Endodermal cell (in vitro differentiated cells): ENCODE results near the gene HCAR3. TPM values are rescaled to one million over a fixed set of nuclear protein-coding genes. Genes with fewer than 3 reads are reported as not detected.
"Not testable (repeated sequence)": the region's sequence is repeated elsewhere in the genome, so short reads cannot be mapped to it uniquely, and the experiment has no call there.

ENCODE experiments used
- DNase-seq: peaks from one replicate; pipeline ENCODE4 v3.0.0-alpha.2; 2017
- H3K27ac ChIP-seq: 2 replicates; pipeline ENCODE4 v1.5.1; 2013; ENCODE audit warnings: mild to moderate bottlenecking, low read depth, low read length, moderate library complexity
- H3K27me3 ChIP-seq: 2 replicates; pipeline ENCODE4 v1.6.1; 2013; ENCODE audit warnings: mild to moderate bottlenecking, low read length, moderate library complexity; ENCODE audit not compliant: insufficient read depth, control insufficient read depth, poor library complexity, severe bottlenecking
- H3K36me3 ChIP-seq: 2 replicates; pipeline ENCODE4 v1.7.0; 2013; ENCODE audit warnings: mild to moderate bottlenecking, low read length, moderate library complexity; ENCODE audit not compliant: control insufficient read depth, insufficient read depth
- H3K4me1 ChIP-seq: one replicate; pipeline ENCODE4 v1.7.0; 2013; ENCODE audit warnings: low read length; ENCODE audit not compliant: control insufficient read depth, insufficient read depth
- H3K4me3 ChIP-seq: 2 replicates; pipeline ENCODE4 v1.5.1; 2013; ENCODE audit warnings: mild to moderate bottlenecking, low read length, moderate library complexity
- H3K9ac ChIP-seq: 2 replicates; pipeline ENCODE4 v1.6.1; 2013; ENCODE audit warnings: mild to moderate bottlenecking, low read length, moderate library complexity; ENCODE audit not compliant: poor library complexity, severe bottlenecking; ENCODE audit errors: extremely low read depth
- H3K9me3 ChIP-seq: 2 replicates; pipeline ENCODE4 v1.6.1; 2013; ENCODE audit warnings: mild to moderate bottlenecking, low read length, moderate library complexity; ENCODE audit not compliant: control insufficient read depth
- H3K27ac Mint-ChIP-seq: 2 replicates; pipeline ENCODE4 v1.8.0; 2020; ENCODE audit warnings: mixed read lengths
- H3K27me3 Mint-ChIP-seq: 2 replicates; pipeline ENCODE4 v1.8.0; 2021; ENCODE audit warnings: mild to moderate bottlenecking, mixed read lengths; ENCODE audit not compliant: insufficient read depth
- H3K36me3 Mint-ChIP-seq: 2 replicates; pipeline ENCODE4 v1.8.0; 2020; ENCODE audit warnings: low read depth, mixed read lengths
- H3K4me1 Mint-ChIP-seq: 2 replicates; pipeline ENCODE4 v1.8.0; 2020; ENCODE audit warnings: mixed read lengths
- H3K4me3 Mint-ChIP-seq: 2 replicates; pipeline ENCODE4 v1.8.0; 2020; ENCODE audit warnings: mild to moderate bottlenecking, moderate library complexity, mixed read lengths
- H3K9me3 Mint-ChIP-seq: 2 replicates; pipeline ENCODE4 v1.8.0; 2020; ENCODE audit warnings: mild to moderate bottlenecking, mixed read lengths
- CTCF ChIP-seq: fragments of 200-600 bp; sonication (generic); conservative IDR thresholded peaks from 2 replicates; pipeline ENCODE4 v1.5.0; 2021; ENCODE audit warnings: antibody characterized with exemption, mild to moderate bottlenecking
- WGBS, 2 experiments: methylation state at CpG; one replicate each; pipeline versions ENCODE4 v1.1.5 to v1.1.7; 2013; ENCODE audit warnings: missing lambda C conversion rate in 2 of 2, mixed read lengths in 1 of 2; ENCODE audit not compliant: insufficient coverage in 1 of 2, insufficient read length in 1 of 2; 5-methylcytosine and 5-hydroxymethylcytosine counted together
- total RNA-seq, 2 donors: library from RNA; stranded (reverse); fragmentation: NEBNext Ultra II Directional in 1 of 2; extraction: Animal tissue kit (Norgen Biotek cat#: 25700) in 1 of 2; gene quantifications; 2 replicates in 1 of 2; 3 replicates in 1 of 2; pipeline ENCODE4 v1.2.1, GENCODE V29; 2021

HCAR3 gene
- total RNA-seq, 2 donors from 2014 or later: not detected

DNA sequence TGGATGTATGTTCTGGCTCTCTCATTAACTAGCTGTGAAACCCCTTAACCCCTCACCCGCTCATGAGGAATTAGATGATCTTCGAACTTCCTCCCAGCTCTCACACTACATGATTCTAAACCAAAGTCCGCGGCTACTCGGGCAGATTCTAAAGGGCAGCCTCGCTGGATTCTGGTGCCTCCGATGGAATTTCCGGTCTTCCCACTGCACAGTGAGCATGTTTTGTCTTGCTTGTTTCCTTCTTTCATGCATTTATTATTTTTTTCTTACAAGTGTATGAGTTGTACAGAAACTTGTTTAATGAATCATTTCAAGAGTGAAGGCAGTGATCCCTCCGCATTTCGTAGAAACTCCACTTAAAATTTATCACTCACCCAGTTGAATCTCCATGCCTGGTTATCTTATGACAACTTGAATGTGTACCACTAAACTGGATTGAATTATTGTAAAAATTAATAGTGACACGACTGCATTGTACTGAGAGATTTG lies 4.5 kb upstream of the HCAR3 start:
- H3K27me3 Mint-ChIP-seq: no peaks in the 10 kb centered on the region
- Histone ChIP-seq H3K4me3 (no peak overlapping the region), H3K4me1 (no peaks in the 10 kb centered on the region), H3K36me3 (no peaks in the 10 kb centered on the region), H3K9me3 (no peaks in the 10 kb centered on the region), H3K9ac (no peak overlapping the region), H3K27ac (no peak overlapping the region), H3K27me3 (no peaks in the 10 kb centered on the region)
- no peak for TF ChIP-seq CTCF
- no peak overlapping the region for H3K4me3 Mint-ChIP-seq
- no peak for DNase-seq
- 93 to 95% methylated on average over 8 to 11 of the region's 11 CpGs for WGBS, 2 experiments
- no peaks in the 10 kb centered on the region for H3K9me3 Mint-ChIP-seq
- H3K4me1 Mint-ChIP-seq: peaks cover 6% of the 10 kb centered on the region
- H3K36me3 Mint-ChIP-seq: no peaks in the 10 kb centered on the region
- no peak overlapping the region for H3K27ac Mint-ChIP-seq

GRCh38 chr12:122715211-122715610 lies 1.4 kb downstream of the HCAR3 start:
- not testable (repeated sequence) for H3K27me3 Mint-ChIP-seq, DNase-seq, H3K27ac Mint-ChIP-seq, H3K36me3 Mint-ChIP-seq, H3K4me3 Mint-ChIP-seq, H3K4me1 ChIP-seq, H3K36me3 ChIP-seq, H3K4me1 Mint-ChIP-seq, H3K9me3 Mint-ChIP-seq, H3K27ac ChIP-seq, H3K9me3 ChIP-seq, H3K9ac ChIP-seq, H3K27me3 ChIP-seq, H3K4me3 ChIP-seq
- 94% methylated on average over 5 to 6 of the region's 6 CpGs for WGBS, 2 experiments

DNA sequence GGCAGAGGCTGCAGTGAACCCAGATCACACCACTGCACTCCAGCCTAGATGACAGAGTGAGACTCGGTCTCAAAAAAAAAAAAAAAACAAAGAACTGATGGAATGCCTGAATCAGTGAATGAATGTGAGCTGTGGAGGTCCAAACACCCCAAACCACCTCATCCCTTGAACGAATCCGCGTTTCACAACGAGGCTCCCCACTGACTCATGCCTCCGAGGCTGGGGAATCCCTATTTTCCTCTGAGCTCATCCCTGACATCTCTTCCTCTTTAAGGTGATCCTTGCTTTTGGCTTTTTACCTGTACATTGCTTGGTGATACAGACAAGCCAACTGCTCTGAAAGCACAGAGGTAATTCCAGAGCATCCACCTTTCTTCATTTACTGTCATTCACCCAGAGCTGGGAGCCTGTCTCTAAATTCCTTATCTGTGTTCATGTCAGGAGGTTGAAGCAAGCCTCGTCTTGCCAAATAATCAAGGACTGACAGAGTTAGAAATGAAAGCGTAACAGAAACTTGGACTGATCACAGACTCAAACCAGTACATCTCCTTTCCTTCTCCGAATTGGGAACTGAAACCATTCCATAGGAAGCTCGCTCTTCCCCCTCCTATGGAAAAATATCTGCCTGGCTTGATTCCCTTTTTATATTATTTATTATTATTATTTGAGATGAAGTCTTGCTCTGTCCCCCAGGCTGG lies 3.0 kb downstream of the HCAR3 start:
- H3K4me1 ChIP-seq, H3K4me3 ChIP-seq, H3K4me3 Mint-ChIP-seq, H3K27ac Mint-ChIP-seq, H3K9ac ChIP-seq, H3K36me3 ChIP-seq, H3K36me3 Mint-ChIP-seq, H3K27me3 ChIP-seq, H3K9me3 ChIP-seq, H3K4me1 Mint-ChIP-seq, H3K9me3 Mint-ChIP-seq, DNase-seq, H3K27me3 Mint-ChIP-seq, H3K27ac ChIP-seq: not testable (repeated sequence)
- WGBS, 2 experiments: 87% methylated on average over 3 of the region's 10 CpGs; no CpG with 5 or more reads in 1 of the 2 experiments

DNA sequence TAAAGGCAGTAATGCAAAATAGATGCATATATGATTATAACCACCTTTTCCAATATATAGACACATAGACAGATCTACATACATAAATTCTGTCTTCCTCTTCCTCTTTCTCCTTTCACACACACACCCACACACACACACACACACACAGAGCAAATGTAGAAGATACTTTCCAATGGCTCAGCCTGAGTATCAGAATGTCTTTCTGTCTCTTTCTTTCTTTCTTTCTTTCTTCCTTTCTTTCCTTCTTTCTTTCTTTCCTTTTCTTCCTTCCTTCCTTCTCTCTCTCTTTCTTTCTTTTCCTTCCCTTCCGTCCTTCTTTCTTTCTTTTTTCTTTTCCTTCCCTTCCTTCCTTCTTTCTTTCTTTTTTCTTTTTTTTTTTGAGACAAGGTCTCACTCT lies 5.3 kb downstream of the HCAR3 start:
- not testable (repeated sequence) for H3K9me3 ChIP-seq, H3K4me1 ChIP-seq, H3K27ac ChIP-seq, H3K36me3 Mint-ChIP-seq, H3K36me3 ChIP-seq, H3K27ac Mint-ChIP-seq, H3K9ac ChIP-seq, DNase-seq, H3K4me1 Mint-ChIP-seq, H3K27me3 Mint-ChIP-seq, H3K9me3 Mint-ChIP-seq, H3K4me3 Mint-ChIP-seq, H3K27me3 ChIP-seq, H3K4me3 ChIP-seq
- 85 to 100% methylated on average over 1 of the region's 1 CpG for WGBS, 2 experiments

DNA sequence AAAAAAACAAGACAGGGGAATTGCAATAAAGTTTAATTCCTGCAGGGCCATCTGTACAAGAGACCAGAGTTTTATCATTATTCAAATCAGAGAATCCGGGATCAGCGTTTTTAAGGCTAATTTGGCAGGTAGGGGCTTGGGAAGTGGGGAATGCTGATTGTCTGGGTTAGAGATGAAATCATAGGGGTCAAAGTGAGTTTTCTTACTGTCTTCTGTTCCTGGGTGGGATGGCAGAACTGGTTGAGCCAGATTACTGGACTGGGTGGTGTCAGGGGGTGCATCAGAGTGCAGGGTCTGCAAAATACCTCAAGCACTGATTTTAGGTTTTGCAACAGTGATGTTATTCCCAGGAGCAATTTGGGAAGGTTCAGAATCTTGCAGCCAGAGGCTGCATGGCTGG lies 6.3 kb downstream of the HCAR3 start:
- H3K27ac Mint-ChIP-seq, H3K36me3 Mint-ChIP-seq, H3K4me3 ChIP-seq, H3K9ac ChIP-seq, H3K4me1 Mint-ChIP-seq, DNase-seq, H3K4me3 Mint-ChIP-seq, H3K27me3 ChIP-seq, H3K9me3 ChIP-seq, H3K27ac ChIP-seq, H3K36me3 ChIP-seq, H3K27me3 Mint-ChIP-seq, H3K9me3 Mint-ChIP-seq, H3K4me1 ChIP-seq: not testable (repeated sequence)
- 86 to 92% methylated on average over 2 of the region's 2 CpGs for WGBS, 2 experiments

DNA sequence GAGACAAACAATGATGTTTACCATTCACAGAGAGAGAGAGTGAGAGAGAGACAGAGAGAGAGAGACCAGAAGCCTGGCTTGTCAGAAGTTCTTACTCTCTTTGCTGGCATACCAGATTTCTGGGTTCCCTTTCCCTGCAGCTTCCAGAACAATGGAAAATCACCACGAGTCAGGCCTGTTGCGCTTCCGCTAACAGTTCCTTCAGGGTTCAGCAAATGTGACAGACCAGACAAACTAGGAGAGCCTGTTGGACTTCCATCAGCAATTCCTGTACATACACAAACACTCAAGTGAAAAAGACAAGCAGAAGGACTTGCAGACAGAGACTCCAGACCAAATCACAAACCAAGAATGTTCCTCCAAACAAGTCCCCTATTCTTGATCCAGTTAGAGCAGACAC lies 7.3 kb downstream of the HCAR3 start:
- not testable (repeated sequence) for H3K36me3 Mint-ChIP-seq, H3K27me3 Mint-ChIP-seq, H3K9me3 Mint-ChIP-seq, H3K4me1 Mint-ChIP-seq, H3K36me3 ChIP-seq, H3K27ac Mint-ChIP-seq, H3K4me1 ChIP-seq, H3K27ac ChIP-seq, H3K4me3 Mint-ChIP-seq, DNase-seq, H3K4me3 ChIP-seq, H3K9me3 ChIP-seq, H3K9ac ChIP-seq, H3K27me3 ChIP-seq
- WGBS, 2 experiments: no CpG with 5 or more reads among the region's 3 CpGs
